IPS-18a (cell line): ENCODE results near the gene CCDC146.

Experiments
- H3K27ac ChIP-seq: one replicate; pipeline ENCODE4 v1.5.1; 2013; ENCODE audit warnings: low read length
- H3K27me3 ChIP-seq: one replicate; pipeline ENCODE4 v1.6.1; 2013; ENCODE audit warnings: mild to moderate bottlenecking, low read length; ENCODE audit not compliant: control insufficient read depth, insufficient read depth
- H3K36me3 ChIP-seq: one replicate; pipeline ENCODE4 v1.6.1; 2013; ENCODE audit warnings: low read depth, low read length; ENCODE audit not compliant: control insufficient read depth
- H3K4me1 ChIP-seq: one replicate; pipeline ENCODE4 v1.6.1; 2013; ENCODE audit warnings: low read depth, low read length; ENCODE audit not compliant: control insufficient read depth
- H3K4me3 ChIP-seq: one replicate; pipeline ENCODE4 v1.5.1; 2013; ENCODE audit warnings: low read length
- H3K9ac ChIP-seq: one replicate; pipeline ENCODE4 v1.6.1; 2013; ENCODE audit warnings: mild to moderate bottlenecking, low read length, moderate library complexity
- H3K9me3 ChIP-seq: one replicate; pipeline ENCODE4 v1.6.1; 2013; ENCODE audit warnings: low read depth, low read length; ENCODE audit not compliant: control insufficient read depth

Gene CCDC146

GRCh38 chr7:77338883-77339629 lies 216.6 kb downstream of the CCDC146 start:
- H3K36me3 ChIP-seq: no peaks in the 10 kb centered on the region
- no peaks in the 10 kb centered on the region for H3K4me1 ChIP-seq
- H3K9ac ChIP-seq: no peak overlapping the region
- no peak overlapping the region for H3K27ac ChIP-seq
- H3K27me3 ChIP-seq: no peaks in the 10 kb centered on the region
- no peak overlapping the region for H3K4me3 ChIP-seq
- no peaks in the 10 kb centered on the region for H3K9me3 ChIP-seq

DNA sequence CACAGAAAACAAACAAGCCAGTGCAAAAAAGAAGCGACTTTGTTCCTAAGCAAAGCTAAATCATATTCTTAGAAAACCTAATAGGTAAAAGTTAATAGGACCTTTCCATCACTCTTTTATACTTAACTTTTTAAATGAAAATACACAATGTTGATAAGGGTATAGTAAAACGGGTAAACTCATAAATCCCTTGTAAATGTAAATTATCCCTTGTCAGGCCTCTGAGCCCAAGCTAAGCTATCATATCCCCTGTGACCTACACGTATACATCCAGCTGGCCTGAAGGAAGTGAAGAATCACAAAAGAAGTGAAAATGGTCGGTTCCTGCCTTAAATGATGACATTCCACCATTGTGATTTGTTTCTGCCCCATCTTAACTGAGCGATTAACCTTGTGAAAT lies 217.3 kb downstream of the CCDC146 start:
- H3K4me1 ChIP-seq: no peaks in the 10 kb centered on the region
- H3K27me3 ChIP-seq: no peaks in the 10 kb centered on the region
- no peak overlapping the region for H3K9ac ChIP-seq
- H3K27ac ChIP-seq: no peak overlapping the region
- H3K9me3 ChIP-seq: no peaks in the 10 kb centered on the region
- H3K36me3 ChIP-seq: no peaks in the 10 kb centered on the region
- no peak overlapping the region for H3K4me3 ChIP-seq
